OCI-LY1 (cell line): Measurements from ENCODE around the gene PTCD3.

Source experiments
- H2AFZ ChIP-seq: fragments of 200-600 bp; sonication (generic), shearing (Covaris generic); 2 replicates; pipeline ENCODE4 v1.6.0; 2014; ENCODE audit warnings: antibody characterized with exemption, mild to moderate bottlenecking, low read length
- H3F3A ChIP-seq: fragments of 200-600 bp; sonication (generic), shearing (Covaris generic); 2 replicates; pipeline ENCODE4 v1.6.0; 2014; ENCODE audit warnings: mild to moderate bottlenecking, antibody characterized with exemption, low read length, moderate library complexity; ENCODE audit not compliant: insufficient read depth
- H3K27ac ChIP-seq: fragments of 200-600 bp; sonication (generic); 2 replicates; pipeline ENCODE4 v1.5.1; 2014; ENCODE audit warnings: low read length, mixed run types, mild to moderate bottlenecking, low read depth; ENCODE audit not compliant: poor library complexity, severe bottlenecking
- H3K27me3 ChIP-seq: fragments of 200-600 bp; sonication (generic); 2 replicates; pipeline ENCODE4 v1.6.0; 2014; ENCODE audit warnings: antibody characterized with exemption, mild to moderate bottlenecking, low read length, moderate library complexity; ENCODE audit not compliant: insufficient read depth
- H3K36me3 ChIP-seq: fragments of 200-600 bp; sonication (generic); 2 replicates; pipeline ENCODE4 v1.6.1; 2014; ENCODE audit warnings: mild to moderate bottlenecking, antibody characterized with exemption, low read length, moderate library complexity, mixed read lengths; ENCODE audit not compliant: insufficient read depth
- H3K4me1 ChIP-seq: fragments of 200-600 bp; sonication (generic); 2 replicates; pipeline ENCODE4 v1.5.1; 2014; ENCODE audit warnings: mild to moderate bottlenecking, low read length, moderate library complexity; ENCODE audit not compliant: insufficient read depth, severe bottlenecking
- H3K4me2 ChIP-seq: fragments of 200-600 bp; sonication (generic), shearing (Covaris generic); 2 replicates; pipeline ENCODE4 v1.6.1; 2014; ENCODE audit warnings: low read length
- H3K4me3 ChIP-seq: fragments of 200-600 bp; sonication (generic); 2 replicates; pipeline ENCODE4 v1.5.1; 2014; ENCODE audit warnings: low read length, low read depth, mild to moderate bottlenecking, mixed read lengths; ENCODE audit not compliant: poor library complexity, severe bottlenecking
- H3K79me2 ChIP-seq: fragments of 200-600 bp; shearing (Covaris generic); 2 replicates; pipeline ENCODE4 v1.6.1; 2016; ENCODE audit warnings: mixed run types, low read length, mixed read lengths; ENCODE audit not compliant: insufficient read depth
- H3K9ac ChIP-seq: fragments of 200-600 bp; sonication (generic), shearing (Covaris generic); 2 replicates; pipeline ENCODE4 v1.6.1; 2014; ENCODE audit warnings: mild to moderate bottlenecking, low read length, mixed read lengths
- H3K9me2 ChIP-seq: fragments of 200-600 bp; sonication (generic), shearing (Covaris generic); 2 replicates; pipeline ENCODE4 v1.6.1; 2014; ENCODE audit warnings: low read depth, mild to moderate bottlenecking, low read length, mixed read lengths
- H3K9me3 ChIP-seq: fragments of 200-600 bp; shearing (Covaris generic); 2 replicates; pipeline ENCODE4 v1.6.1; 2014; ENCODE audit warnings: low read length, mixed read lengths
- H4K20me1 ChIP-seq: fragments of 200-600 bp; sonication (generic), shearing (Covaris generic); 2 replicates; pipeline ENCODE4 v1.6.0; 2016; ENCODE audit warnings: mild to moderate bottlenecking, low read length; ENCODE audit not compliant: insufficient read depth
- CTCF ChIP-seq: fragments of 200-600 bp; sonication (generic), shearing (Covaris generic); IDR thresholded peaks from 2 replicates; pipeline ENCODE4 v1.5.1; 2017; ENCODE audit warnings: mild to moderate bottlenecking, antibody characterized with exemption, low read length, moderate library complexity, mixed read lengths
- EZH2 ChIP-seq: fragments of 200-600 bp; sonication (generic), shearing (Covaris generic); IDR thresholded peaks from 2 replicates; pipeline ENCODE4 v1.8.0; 2017; ENCODE audit warnings: borderline replicate concordance, mixed run types, mild to moderate bottlenecking, antibody characterized with exemption, low read length, moderate library complexity, mixed read lengths

Gene PTCD3

GRCh38 chr2:86171295-86171694 is 65.3 kb downstream of the PTCD3 start:
- Histone ChIP-seq H3K36me3 (peaks cover 87% of the 10 kb centered on the region), H3K79me2 (no peaks in the 10 kb centered on the region)

GRCh38 chr2:86172610-86173009 is 66.6 kb downstream of the PTCD3 start:
- Histone ChIP-seq H3F3A (no peaks in the 10 kb centered on the region), H3K4me2 (no peak overlapping the region), H2AFZ (no peak overlapping the region), H4K20me1 (0 out of 2 replicates have a peak, but pooled peaks cover 3% of the 10 kb centered on the region), H3K27ac (no peak overlapping the region), H3K9ac (no peak overlapping the region), H3K79me2 (no peaks in the 10 kb centered on the region), H3K4me3 (no peak overlapping the region), H3K9me3 (no peaks in the 10 kb centered on the region), H3K27me3 (no peaks in the 10 kb centered on the region), H3K4me1 (no peaks in the 10 kb centered on the region), H3K9me2 (no peaks in the 10 kb centered on the region), H3K36me3 (peaks cover 91% of the 10 kb centered on the region)
- no peak for TF ChIP-seq EZH2
- TF ChIP-seq CTCF, result no peak

More at GRCh38 chr2:86171295-86171694, 65.3 kb downstream of the PTCD3 start:
- Histone ChIP-seq H3K4me3 (no peak overlapping the region), H2AFZ (no peak overlapping the region), H3K9ac (no peak overlapping the region), H3K4me2 (no peak overlapping the region), H3K27ac (no peak overlapping the region), H4K20me1 (0 out of 2 replicates have a peak, but pooled peaks cover 3% of the 10 kb centered on the region), H3K9me2 (no peaks in the 10 kb centered on the region), H3K9me3 (no peaks in the 10 kb centered on the region), H3K27me3 (no peaks in the 10 kb centered on the region), H3F3A (no peaks in the 10 kb centered on the region), H3K4me1 (no peaks in the 10 kb centered on the region)
- TF ChIP-seq CTCF (no peak), EZH2 (no peak)

GRCh38 chr2:86174445-86174844 is 68.4 kb downstream of the PTCD3 start:
- Histone ChIP-seq H3K4me3 (no peak overlapping the region), H4K20me1 (0 out of 2 replicates have a peak, but pooled peaks cover 3% of the 10 kb centered on the region), H3K27ac (no peak overlapping the region), H3K4me1 (no peaks in the 10 kb centered on the region), H3K9ac (no peak overlapping the region), H3F3A (no peaks in the 10 kb centered on the region), H3K9me2 (no peaks in the 10 kb centered on the region), H3K36me3 (peaks cover 91% of the 10 kb centered on the region), H3K27me3 (no peaks in the 10 kb centered on the region), H3K79me2 (peaks cover 4% of the 10 kb centered on the region; the same call in 1 of the 2 replicates), H2AFZ (no peak overlapping the region), H3K9me3 (no peaks in the 10 kb centered on the region), H3K4me2 (no peak overlapping the region)
- TF ChIP-seq CTCF (no peak), EZH2 (no peak)
